GM18526 (cell line): ENCODE results near the gene ARHGEF26.

ENCODE experiments used
- POLR2A ChIP-seq: IDR thresholded peaks from 3 replicates; pipeline ENCODE4 v1.6.1; 2011; ENCODE audit not compliant: insufficient read length; ENCODE audit errors: extremely low read depth

The ARHGEF26 gene

GRCh38 chr3:154294016-154294415 lies 172.8 kb downstream of the ARHGEF26 start:
- no peak for TF ChIP-seq POLR2A

- TF ChIP-seq POLR2A, result no peak
Measured at GRCh38 chr3:154301561-154301960, 180.4 kb downstream of the ARHGEF26 start.

DNA sequence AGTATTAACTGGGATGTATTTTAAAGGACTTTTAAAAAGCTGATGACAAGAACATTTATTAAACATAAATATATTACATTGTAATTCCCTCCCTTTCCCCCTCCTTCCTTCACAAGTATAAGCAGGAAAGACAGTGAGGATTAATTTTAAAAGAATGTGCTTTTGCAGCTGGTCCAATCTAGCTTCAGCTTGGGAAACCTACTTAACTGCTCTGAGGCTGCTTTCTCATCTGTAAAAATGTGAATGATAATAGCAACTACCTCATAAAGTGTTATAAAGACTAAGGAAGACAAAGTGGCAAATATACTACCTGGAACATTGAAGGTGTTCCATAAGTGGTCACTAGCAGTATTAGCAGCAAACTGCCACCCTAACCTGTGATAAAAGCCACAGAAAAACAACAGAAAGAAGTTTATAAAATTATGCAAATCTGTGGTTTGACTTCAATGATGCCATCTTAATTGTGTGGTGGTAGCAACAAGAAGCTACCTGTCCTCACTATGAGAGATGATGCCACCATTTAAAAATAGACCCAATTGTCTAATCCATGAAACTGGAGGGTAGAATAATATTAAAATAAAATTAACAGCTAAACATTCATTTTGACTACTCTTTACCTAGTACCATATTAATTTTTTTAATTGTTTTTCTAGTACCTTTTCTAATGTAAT lies 183.1 kb downstream of the ARHGEF26 start:
- no peak for TF ChIP-seq POLR2A

- TF ChIP-seq POLR2A, result no peak
Measured at GRCh38 chr3:154304936-154305335, 183.7 kb downstream of the ARHGEF26 start.

- no peak for TF ChIP-seq POLR2A
Measured at GRCh38 chr3:154307363-154307762, 186.2 kb downstream of the ARHGEF26 start.
